Sigmoid colon (tissue), 7 donors: ENCODE results near the gene KCNMB1. TPM values are rescaled to one million over a fixed set of nuclear protein-coding genes. Genes with fewer than 3 reads are reported as not detected.

Source experiments
- DNase-seq: peaks from one replicate; pipeline ENCODE4 v3.0.0-alpha.2; 2019
- H3K27ac ChIP-seq, 4 donors: fragments of 200-600 bp; sonication (generic); one replicate each; pipeline ENCODE4 v1.5.1; 2016 to 2019; ENCODE audit warnings: mild to moderate bottlenecking in 1 of 4
- H3K27me3 ChIP-seq, 3 donors: fragments of 200-600 bp; sonication (generic); one replicate each; pipeline ENCODE4 v1.5.1; 2019; ENCODE audit warnings: mild to moderate bottlenecking in 1 of 3
- H3K36me3 ChIP-seq, 4 donors: fragments of 200-600 bp; sonication (generic); one replicate each; pipeline ENCODE4 v1.5.1; 2016 to 2019
- H3K4me1 ChIP-seq, 4 donors: fragments of 200-600 bp; sonication (generic); one replicate each; pipeline ENCODE4 v1.5.1; 2017 to 2019
- H3K4me3 ChIP-seq, 4 donors: fragments of 200-600 bp; sonication (generic); one replicate each; pipeline ENCODE4 v1.5.1; 2017 to 2019; ENCODE audit warnings: mild to moderate bottlenecking in 2 of 4, moderate library complexity in 1 of 4
- H3K9me3 ChIP-seq, 4 donors: fragments of 200-600 bp in 3 of 4; sonication (generic) in 3 of 4; one replicate each; pipeline versions ENCODE4 v1.5.1 to v1.6.1; 2013 to 2019
- EP300 ChIP-seq, 4 donors: sonication (generic); formaldehyde crosslinking; IDR thresholded peaks; one replicate each; pipeline ENCODE4 v1.6.1; 2017; ENCODE audit warnings: antibody characterized with exemption in 4 of 4
- POLR2A ChIP-seq, 2 donors: fragments of 450-650 bp; IDR thresholded peaks; one replicate each; pipeline ENCODE4 v1.6.1; 2016; ENCODE audit warnings: antibody characterized with exemption in 2 of 2, mild to moderate bottlenecking in 2 of 2, moderate library complexity in 2 of 2
- POLR2AphosphoS5 ChIP-seq, 4 donors: sonication (generic); formaldehyde crosslinking; IDR thresholded peaks; one replicate each; pipeline ENCODE4 v1.6.1; 2017; ENCODE audit warnings: antibody characterized with exemption in 4 of 4
- WGBS, 2 donors: extraction: QIAGEN DNeasy Blood & Tissue Kit; methylation state at CpG; one replicate each; pipeline ENCODE4 v1.1.7; 2013; 5-methylcytosine and 5-hydroxymethylcytosine counted together
- intact Hi-C: fragments of 100-400 bp; cut with DNase I; formaldehyde crosslinking; loops from one replicate; pipeline ENCODE4 v1.15.1; 2023
- polyA plus RNA-seq, 3 donors: library from polyadenylated mRNA; stranded (reverse); fragments of 200-250 nt; gene quantifications; one replicate each; pipeline ENCODE4 v1.2.3, GENCODE V29; 2013
- total RNA-seq, 4 donors: library from RNA; depleted of rRNA; stranded (reverse); fragments of >200 nt; gene quantifications; one replicate each; pipeline ENCODE4 v1.1.0, GENCODE V29; 2016
- TF ChIP-seq, protein P1 (sequence below), 4 experiments: fragments of 450-650 bp in 3 of 4; fragments of 200-600 bp in 1 of 4; IDR thresholded peaks; one replicate each; pipeline ENCODE4 v1.5.1; 2016 to 2019; ENCODE audit warnings: antibody characterized with exemption in 4 of 4, mild to moderate bottlenecking in 3 of 4, moderate library complexity in 2 of 4
- donor health status: healthy with polysubstance abuse.
- donor health status: Bipolar disorder and iron deficiency.
- donor health status: healthy.

KCNMB1 gene
- total and polyA plus RNA-seq, 7 donors: 0.46 to 59.8 (median 38.6) TPM

DNA sequence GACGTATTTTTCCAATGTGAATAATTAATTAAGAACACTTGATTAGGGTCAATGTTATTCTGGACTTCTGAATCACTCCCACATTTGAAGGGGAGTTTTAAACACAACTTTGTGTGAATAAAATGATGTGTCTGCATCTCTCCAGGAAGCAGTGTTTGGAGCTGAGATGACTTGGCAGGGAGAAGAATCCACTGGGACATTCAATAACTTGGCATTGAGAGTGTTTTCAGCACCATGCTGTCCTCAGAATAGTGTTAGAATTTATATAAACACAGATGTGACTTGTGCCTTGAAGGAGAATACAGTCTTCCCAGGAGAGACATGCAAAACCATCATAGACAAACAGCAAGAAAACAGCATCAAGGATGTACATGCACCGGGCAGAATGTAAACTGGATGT, 32.7 kb upstream of the KCNMB1 start:
- Histone ChIP-seq H3K4me3 (no peak overlapping the region), H3K27me3 (no peaks in the 10 kb centered on the region), H3K4me1 (peaks cover 0 to 23% (median 8%) of the 10 kb centered on the region in 4 donors), H3K9me3 (no peaks in the 10 kb centered on the region), H3K27ac (no peak overlapping the region), H3K36me3 (no peaks in the 10 kb centered on the region)
- TF ChIP-seq, protein P1, sequence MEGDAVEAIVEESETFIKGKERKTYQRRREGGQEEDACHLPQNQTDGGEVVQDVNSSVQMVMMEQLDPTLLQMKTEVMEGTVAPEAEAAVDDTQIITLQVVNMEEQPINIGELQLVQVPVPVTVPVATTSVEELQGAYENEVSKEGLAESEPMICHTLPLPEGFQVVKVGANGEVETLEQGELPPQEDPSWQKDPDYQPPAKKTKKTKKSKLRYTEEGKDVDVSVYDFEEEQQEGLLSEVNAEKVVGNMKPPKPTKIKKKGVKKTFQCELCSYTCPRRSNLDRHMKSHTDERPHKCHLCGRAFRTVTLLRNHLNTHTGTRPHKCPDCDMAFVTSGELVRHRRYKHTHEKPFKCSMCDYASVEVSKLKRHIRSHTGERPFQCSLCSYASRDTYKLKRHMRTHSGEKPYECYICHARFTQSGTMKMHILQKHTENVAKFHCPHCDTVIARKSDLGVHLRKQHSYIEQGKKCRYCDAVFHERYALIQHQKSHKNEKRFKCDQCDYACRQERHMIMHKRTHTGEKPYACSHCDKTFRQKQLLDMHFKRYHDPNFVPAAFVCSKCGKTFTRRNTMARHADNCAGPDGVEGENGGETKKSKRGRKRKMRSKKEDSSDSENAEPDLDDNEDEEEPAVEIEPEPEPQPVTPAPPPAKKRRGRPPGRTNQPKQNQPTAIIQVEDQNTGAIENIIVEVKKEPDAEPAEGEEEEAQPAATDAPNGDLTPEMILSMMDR (IDR thresholded peaks at IDR 0.05): no peak
- no peak for TF ChIP-seq POLR2AphosphoS5 (IDR thresholded peaks at IDR 0.05)
- TF ChIP-seq POLR2A (IDR thresholded peaks at IDR 0.05): no peak
- TF ChIP-seq EP300 (IDR thresholded peaks at IDR 0.05): no peak
- intact Hi-C loops: loop anchor here (1.0 to 5.0 kb wide), 3 partner anchors 70 to 320 kb away; no protein-coding TSS in a partner anchor
- DNase-seq: no peak
- WGBS, 2 donors: 52 to 62% methylated on average over 2 of the region's 2 CpGs

DNA sequence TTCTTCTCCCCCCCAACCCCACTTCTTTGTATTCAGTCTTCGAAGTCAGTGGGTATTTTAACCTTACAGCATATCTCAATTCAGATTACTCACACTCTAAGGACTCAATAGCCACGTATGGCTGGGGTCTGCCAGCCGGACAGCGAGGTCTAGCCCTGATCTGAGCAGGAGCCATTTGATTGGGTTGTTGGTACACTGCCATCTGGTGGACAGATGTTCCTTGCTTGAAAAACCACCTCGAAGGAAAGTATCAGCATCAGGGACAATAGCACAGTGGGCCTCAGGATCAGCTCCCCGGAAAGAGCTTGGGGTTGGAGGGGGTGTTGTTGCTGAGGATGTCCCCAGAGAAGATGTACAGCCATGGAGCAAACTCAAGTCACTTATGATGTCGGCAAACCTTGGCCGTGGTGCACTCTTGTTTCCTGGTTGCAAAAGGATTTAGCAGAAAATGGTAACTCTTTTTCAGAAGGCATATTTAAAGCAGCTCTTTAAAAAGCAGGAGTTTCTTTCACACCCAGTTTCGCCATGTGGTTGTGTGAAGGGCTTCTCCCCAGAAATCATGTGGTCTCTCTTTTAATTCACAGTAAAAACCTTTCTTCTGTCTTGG, 31.7 kb upstream of the KCNMB1 start:
- intact Hi-C loops: loop anchor here (1.0 to 5.0 kb wide), 3 partner anchors 69 to 319 kb away; no protein-coding TSS in a partner anchor
- peak; percentile 85 for DNase-seq
- Histone ChIP-seq H3K27ac (no peak overlapping the region), H3K4me3 (no peak overlapping the region), H3K4me1 (peaks cover 0 to 23% (median 8%) of the 10 kb centered on the region in 4 donors), H3K36me3 (no peaks in the 10 kb centered on the region), H3K27me3 (no peaks in the 10 kb centered on the region), H3K9me3 (no peaks in the 10 kb centered on the region)
- 23 to 29% methylated on average over 9 of the region's 9 CpGs for WGBS, 2 donors
- TF ChIP-seq POLR2AphosphoS5 (IDR thresholded peaks at IDR 0.05): peak in 1 of 4 donors; percentile 29
- TF ChIP-seq EP300 (IDR thresholded peaks at IDR 0.05): no peak
- TF ChIP-seq POLR2A (IDR thresholded peaks at IDR 0.05): no peak
- TF ChIP-seq, protein P1 (IDR thresholded peaks at IDR 0.05): peak; percentile 35 to 75 (median 69)

- intact Hi-C loops: loop anchor here (1.0 to 5.0 kb wide), 3 partner anchors 67 to 317 kb away; no protein-coding TSS in a partner anchor
- 71 to 81% methylated on average over 6 of the region's 6 CpGs for WGBS, 2 donors
Measured at GRCh38 chr5:170419643-170420042, 30.5 kb upstream of the KCNMB1 start.

DNA sequence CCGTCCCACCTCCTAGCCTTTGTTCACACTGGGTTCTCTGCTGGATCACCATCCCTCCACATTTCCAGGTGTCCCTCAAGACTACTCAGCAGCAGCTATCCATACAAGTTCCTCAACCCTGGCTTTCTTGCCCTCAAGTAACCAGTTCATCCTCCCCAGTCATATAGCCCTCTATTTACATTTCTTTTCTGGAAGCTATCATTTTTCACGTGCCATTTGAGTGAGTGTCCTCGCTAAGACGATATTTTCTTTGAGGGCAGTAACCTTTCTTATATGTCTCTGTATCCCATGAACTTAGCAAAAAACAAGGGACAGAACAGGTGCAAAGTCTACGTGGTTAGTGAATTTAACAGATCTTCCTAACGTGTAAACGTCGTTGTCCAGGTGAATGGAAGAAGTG, 29.6 kb upstream of the KCNMB1 start:
- intact Hi-C loops: no loop called here
- H3K36me3 ChIP-seq: no peaks in the 10 kb centered on the region
- no peak overlapping the region for H3K27ac ChIP-seq
- no peak overlapping the region for H3K4me3 ChIP-seq
- no peak for DNase-seq
- no peaks in the 10 kb centered on the region for H3K27me3 ChIP-seq
- 62 to 84% methylated on average over 8 of the region's 8 CpGs for WGBS, 2 donors
- no peaks in the 10 kb centered on the region for H3K9me3 ChIP-seq
- no peak for TF ChIP-seq POLR2AphosphoS5 (IDR thresholded peaks at IDR 0.05)
- TF ChIP-seq, protein P1 (IDR thresholded peaks at IDR 0.05): no peak
- no peak for TF ChIP-seq EP300 (IDR thresholded peaks at IDR 0.05)
- H3K4me1 ChIP-seq: peaks cover 0 to 20% (median 8%) of the 10 kb centered on the region in 4 donors

More at GRCh38 chr5:170419643-170420042, 30.5 kb upstream of the KCNMB1 start:
- Histone ChIP-seq H3K9me3 (no peaks in the 10 kb centered on the region), H3K36me3 (no peaks in the 10 kb centered on the region), H3K4me3 (no peak overlapping the region), H3K27ac (no peak overlapping the region), H3K27me3 (no peaks in the 10 kb centered on the region), H3K4me1 (peaks cover 0 to 23% (median 8%) of the 10 kb centered on the region in 4 donors)
- DNase-seq: no peak
- TF ChIP-seq POLR2AphosphoS5 (IDR thresholded peaks at IDR 0.05) (no peak), POLR2A (IDR thresholded peaks at IDR 0.05) (no peak), EP300 (IDR thresholded peaks at IDR 0.05) (no peak)
- TF ChIP-seq, protein P1 (IDR thresholded peaks at IDR 0.05): no peak
